Loucy (cell line): ENCODE measurements around the gene CC2D2B.

Experiments
- H2AFZ ChIP-seq: fragments of 200-600 bp; sonication (generic); 2 replicates; pipeline ENCODE4 v1.6.0; 2016; ENCODE audit warnings: antibody characterized with exemption, mild to moderate bottlenecking, low read length, moderate library complexity
- H3F3A ChIP-seq: fragments of 200-600 bp; 2 replicates; pipeline ENCODE4 v1.6.0; 2016; ENCODE audit warnings: antibody characterized with exemption, low read depth, mild to moderate bottlenecking
- H3K27me3 ChIP-seq: fragments of 200-600 bp; sonication (generic); 2 replicates; pipeline ENCODE4 v1.6.1; 2014; ENCODE audit warnings: low read length, mild to moderate bottlenecking; ENCODE audit not compliant: insufficient read depth, poor library complexity, severe bottlenecking
- H3K36me3 ChIP-seq: fragments of 200-600 bp; sonication (generic); 2 replicates; pipeline ENCODE4 v1.6.1; 2016; ENCODE audit warnings: low read length; ENCODE audit not compliant: insufficient read depth
- H3K4me1 ChIP-seq: fragments of 200-600 bp; sonication (generic); 2 replicates; pipeline ENCODE4 v1.5.1; 2014; ENCODE audit warnings: low read length, mild to moderate bottlenecking; ENCODE audit not compliant: insufficient read depth, poor library complexity, severe bottlenecking
- H3K4me2 ChIP-seq: fragments of 200-600 bp; sonication (generic); 2 replicates; pipeline ENCODE4 v1.6.0; 2014; ENCODE audit warnings: antibody characterized with exemption, low read length, low read depth, mild to moderate bottlenecking; ENCODE audit not compliant: poor library complexity, severe bottlenecking
- H3K4me3 ChIP-seq: fragments of 200-600 bp; sonication (generic); 2 replicates; pipeline ENCODE4 v1.5.1; 2014; ENCODE audit warnings: low read length, mild to moderate bottlenecking, mixed read lengths; ENCODE audit not compliant: poor library complexity, severe bottlenecking
- H3K79me2 ChIP-seq: fragments of 200-600 bp; sonication (generic); 2 replicates; pipeline ENCODE4 v1.6.1; 2014; ENCODE audit warnings: low read length; ENCODE audit not compliant: insufficient read depth
- H3K9ac ChIP-seq: fragments of 200-600 bp; sonication (generic); 2 replicates; pipeline ENCODE4 v1.6.0; 2014; ENCODE audit warnings: mild to moderate bottlenecking, low read depth, low read length, moderate library complexity; ENCODE audit not compliant: poor library complexity, severe bottlenecking
- H3K9me2 ChIP-seq: fragments of 200-600 bp; sonication (generic); replicated peaks from 2 replicates; pipeline ENCODE4 v1.6.1; 2016; ENCODE audit warnings: low read depth, low read length, mixed read lengths
- H3K9me3 ChIP-seq: fragments of 200-600 bp; sonication (generic); 2 replicates; pipeline ENCODE4 v1.6.1; 2014; ENCODE audit warnings: mild to moderate bottlenecking, antibody characterized with exemption, low read length, low read depth; ENCODE audit not compliant: insufficient read depth
- H4K20me1 ChIP-seq: fragments of 200-600 bp; sonication (generic); 2 replicates; pipeline ENCODE4 v1.6.0; 2014; ENCODE audit warnings: antibody characterized with exemption, low read length, mild to moderate bottlenecking; ENCODE audit not compliant: insufficient read depth, poor library complexity, severe bottlenecking
- EZH2phosphoT487 ChIP-seq: fragments of 200-600 bp; IDR thresholded peaks from 2 replicates; pipeline ENCODE4 v1.6.1; 2018; ENCODE audit warnings: antibody characterized with exemption, mild to moderate bottlenecking, moderate library complexity, borderline replicate concordance
- TF ChIP-seq, protein P1 (sequence below): fragments of 200-600 bp; sonication (generic); conservative IDR thresholded peaks from 2 replicates; pipeline ENCODE4 v1.5.1; 2014; ENCODE audit warnings: mild to moderate bottlenecking, antibody characterized with exemption, low read length

CC2D2B gene

DNA sequence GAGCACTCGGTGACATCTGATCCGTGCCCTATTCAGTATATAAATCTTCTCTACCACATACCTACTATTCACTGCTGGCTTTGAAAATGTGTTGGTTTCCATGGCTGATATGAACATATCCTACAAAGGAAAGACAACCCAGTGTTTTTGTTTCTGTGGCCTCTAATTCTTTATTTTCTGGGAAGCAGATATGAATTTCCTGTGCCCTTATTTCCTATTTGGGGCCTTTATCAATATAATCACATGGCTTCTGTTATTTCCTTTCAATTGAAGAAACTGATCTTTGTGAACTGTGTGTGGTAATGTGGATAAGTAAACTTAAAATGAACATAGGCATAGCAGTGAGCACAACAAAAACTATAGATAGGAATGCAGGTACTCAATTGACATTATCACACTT, 146.2 kb downstream of the CC2D2B start:
- TF ChIP-seq, protein P1, sequence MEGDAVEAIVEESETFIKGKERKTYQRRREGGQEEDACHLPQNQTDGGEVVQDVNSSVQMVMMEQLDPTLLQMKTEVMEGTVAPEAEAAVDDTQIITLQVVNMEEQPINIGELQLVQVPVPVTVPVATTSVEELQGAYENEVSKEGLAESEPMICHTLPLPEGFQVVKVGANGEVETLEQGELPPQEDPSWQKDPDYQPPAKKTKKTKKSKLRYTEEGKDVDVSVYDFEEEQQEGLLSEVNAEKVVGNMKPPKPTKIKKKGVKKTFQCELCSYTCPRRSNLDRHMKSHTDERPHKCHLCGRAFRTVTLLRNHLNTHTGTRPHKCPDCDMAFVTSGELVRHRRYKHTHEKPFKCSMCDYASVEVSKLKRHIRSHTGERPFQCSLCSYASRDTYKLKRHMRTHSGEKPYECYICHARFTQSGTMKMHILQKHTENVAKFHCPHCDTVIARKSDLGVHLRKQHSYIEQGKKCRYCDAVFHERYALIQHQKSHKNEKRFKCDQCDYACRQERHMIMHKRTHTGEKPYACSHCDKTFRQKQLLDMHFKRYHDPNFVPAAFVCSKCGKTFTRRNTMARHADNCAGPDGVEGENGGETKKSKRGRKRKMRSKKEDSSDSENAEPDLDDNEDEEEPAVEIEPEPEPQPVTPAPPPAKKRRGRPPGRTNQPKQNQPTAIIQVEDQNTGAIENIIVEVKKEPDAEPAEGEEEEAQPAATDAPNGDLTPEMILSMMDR: no peak
- no peak for TF ChIP-seq EZH2phosphoT487
- H3K9me3 ChIP-seq: no peaks in the 10 kb centered on the region
- peaks cover 58% of the 10 kb centered on the region for H4K20me1 ChIP-seq
- H3K27me3 ChIP-seq: no peaks in the 10 kb centered on the region
- H2AFZ ChIP-seq: no peak overlapping the region
- H3K9ac ChIP-seq: no peak overlapping the region
- peaks cover 31% of the 10 kb centered on the region for H3K36me3 ChIP-seq
- no peaks in the 10 kb centered on the region for H3F3A ChIP-seq
- H3K9me2 ChIP-seq: no peaks in the 10 kb centered on the region
- no peak overlapping the region for H3K4me3 ChIP-seq
- peaks cover 68% of the 10 kb centered on the region for H3K79me2 ChIP-seq
- H3K4me1 ChIP-seq: peaks cover 26% of the 10 kb centered on the region
- no peak overlapping the region for H3K4me2 ChIP-seq

GRCh38 chr10:96056787-96057186, 149.0 kb downstream of the CC2D2B start:
- TF ChIP-seq EZH2phosphoT487: no peak
- TF ChIP-seq, protein P1: no peak
- H3K27me3 ChIP-seq: no peaks in the 10 kb centered on the region
- peaks cover 7% of the 10 kb centered on the region for H3K4me1 ChIP-seq

DNA sequence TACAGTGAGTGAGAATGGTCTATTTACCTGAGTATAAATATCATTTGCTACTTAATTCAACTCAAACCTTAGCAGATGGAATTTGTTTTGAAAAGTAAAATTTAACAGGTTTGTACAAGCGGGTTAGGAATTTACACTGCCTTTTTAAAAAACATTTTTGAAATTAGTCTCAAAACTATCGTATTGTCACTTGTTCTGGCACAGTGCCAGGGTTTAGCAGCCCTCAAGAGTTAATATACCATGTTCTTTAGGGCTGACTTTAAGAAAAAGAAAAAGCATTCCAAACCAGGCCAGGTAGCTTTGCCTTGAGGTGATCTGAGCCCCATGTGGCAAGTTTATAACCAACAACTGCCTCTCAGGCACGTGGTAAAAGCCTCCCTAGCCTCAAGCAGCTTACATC, 153.5 kb downstream of the CC2D2B start:
- no peaks in the 10 kb centered on the region for H3K27me3 ChIP-seq
- no peak overlapping the region for H2AFZ ChIP-seq
- H3F3A ChIP-seq: no peaks in the 10 kb centered on the region
- no peaks in the 10 kb centered on the region for H3K9me2 ChIP-seq
- H3K4me2 ChIP-seq: no peak overlapping the region
- H3K79me2 ChIP-seq: no peaks in the 10 kb centered on the region
- peaks cover 59% of the 10 kb centered on the region for H3K36me3 ChIP-seq
- H3K9ac ChIP-seq: no peak overlapping the region
- H4K20me1 ChIP-seq: peaks cover 3% of the 10 kb centered on the region
- H3K4me1 ChIP-seq: no peaks in the 10 kb centered on the region
- no peak overlapping the region for H3K4me3 ChIP-seq
- no peak for TF ChIP-seq EZH2phosphoT487
- TF ChIP-seq, protein P1: no peak
- H3K9me3 ChIP-seq: no peaks in the 10 kb centered on the region

More at GRCh38 chr10:96056787-96057186, 149.0 kb downstream of the CC2D2B start:
- H4K20me1 ChIP-seq: peaks cover 31% of the 10 kb centered on the region
- H3K79me2 ChIP-seq: peaks cover 40% of the 10 kb centered on the region; the same call in 1 of the 2 replicates
- peaks cover 51% of the 10 kb centered on the region for H3K36me3 ChIP-seq
- no peaks in the 10 kb centered on the region for H3K9me2 ChIP-seq
- H3K4me2 ChIP-seq: no peak overlapping the region
- no peaks in the 10 kb centered on the region for H3F3A ChIP-seq
- H2AFZ ChIP-seq: no peak overlapping the region
- H3K4me3 ChIP-seq: no peak overlapping the region
- no peak overlapping the region for H3K9ac ChIP-seq
- no peaks in the 10 kb centered on the region for H3K9me3 ChIP-seq
